B cell (primary cell): ENCODE measurements around the gene LHX6.

ENCODE experiments used
- EZH2 ChIP-seq: IDR thresholded peaks from 2 replicates; pipeline ENCODE4 v1.6.1; 2012; ENCODE audit warnings: borderline replicate concordance, low read depth, mild to moderate bottlenecking, moderate library complexity, low read length; ENCODE audit not compliant: insufficient read depth, poor library complexity, severe bottlenecking
- TF ChIP-seq, protein P1 (sequence below): fragments of 200-600 bp; IDR thresholded peaks from one replicate; pipeline ENCODE4 v1.8.0; 2022; ENCODE audit warnings: antibody characterized with exemption, mild to moderate bottlenecking

- TF ChIP-seq, protein P1, sequence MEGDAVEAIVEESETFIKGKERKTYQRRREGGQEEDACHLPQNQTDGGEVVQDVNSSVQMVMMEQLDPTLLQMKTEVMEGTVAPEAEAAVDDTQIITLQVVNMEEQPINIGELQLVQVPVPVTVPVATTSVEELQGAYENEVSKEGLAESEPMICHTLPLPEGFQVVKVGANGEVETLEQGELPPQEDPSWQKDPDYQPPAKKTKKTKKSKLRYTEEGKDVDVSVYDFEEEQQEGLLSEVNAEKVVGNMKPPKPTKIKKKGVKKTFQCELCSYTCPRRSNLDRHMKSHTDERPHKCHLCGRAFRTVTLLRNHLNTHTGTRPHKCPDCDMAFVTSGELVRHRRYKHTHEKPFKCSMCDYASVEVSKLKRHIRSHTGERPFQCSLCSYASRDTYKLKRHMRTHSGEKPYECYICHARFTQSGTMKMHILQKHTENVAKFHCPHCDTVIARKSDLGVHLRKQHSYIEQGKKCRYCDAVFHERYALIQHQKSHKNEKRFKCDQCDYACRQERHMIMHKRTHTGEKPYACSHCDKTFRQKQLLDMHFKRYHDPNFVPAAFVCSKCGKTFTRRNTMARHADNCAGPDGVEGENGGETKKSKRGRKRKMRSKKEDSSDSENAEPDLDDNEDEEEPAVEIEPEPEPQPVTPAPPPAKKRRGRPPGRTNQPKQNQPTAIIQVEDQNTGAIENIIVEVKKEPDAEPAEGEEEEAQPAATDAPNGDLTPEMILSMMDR, result no peak
- no peak for TF ChIP-seq EZH2
Measured at GRCh38 chr9:122155796-122156195, 73.0 kb downstream of the LHX6 start.
